ENCODE measurements around the gene SCRN3. TPM values are rescaled to one million over a fixed set of nuclear protein-coding genes. Genes with fewer than 3 reads are reported as not detected.
"Not testable (repeated sequence)": the region's sequence is repeated elsewhere in the genome, so short reads cannot be mapped to it uniquely, and the experiment has no call there.

The SCRN3 gene
- total RNA-seq, 1 donor from 2014 or later: 2.3 TPM

DNA sequence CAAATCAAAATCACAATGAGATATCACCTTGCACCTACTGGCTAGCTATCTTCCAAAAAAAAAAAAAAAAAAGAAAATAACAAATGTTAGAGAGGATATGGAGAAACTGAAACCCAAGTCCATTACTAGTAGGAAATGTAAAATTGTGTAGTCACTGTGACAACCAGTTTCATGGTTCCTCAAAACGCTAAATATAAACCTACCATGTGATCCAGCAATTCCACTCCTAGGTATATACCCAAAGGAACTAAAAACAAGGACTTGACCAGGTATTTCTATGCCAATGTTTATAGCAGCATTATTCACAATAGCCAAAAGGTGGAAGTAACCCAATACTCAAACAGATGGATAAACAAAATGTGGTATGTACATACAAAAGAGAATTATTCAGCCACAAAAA lies 11.7 kb upstream of the SCRN3 start:
- peaks cover 31 to 63% of the 10 kb centered on the region in 2 donors for H3K36me3 ChIP-seq
- H3K4me3 ChIP-seq: no peak overlapping the region
- TF ChIP-seq, protein P1, sequence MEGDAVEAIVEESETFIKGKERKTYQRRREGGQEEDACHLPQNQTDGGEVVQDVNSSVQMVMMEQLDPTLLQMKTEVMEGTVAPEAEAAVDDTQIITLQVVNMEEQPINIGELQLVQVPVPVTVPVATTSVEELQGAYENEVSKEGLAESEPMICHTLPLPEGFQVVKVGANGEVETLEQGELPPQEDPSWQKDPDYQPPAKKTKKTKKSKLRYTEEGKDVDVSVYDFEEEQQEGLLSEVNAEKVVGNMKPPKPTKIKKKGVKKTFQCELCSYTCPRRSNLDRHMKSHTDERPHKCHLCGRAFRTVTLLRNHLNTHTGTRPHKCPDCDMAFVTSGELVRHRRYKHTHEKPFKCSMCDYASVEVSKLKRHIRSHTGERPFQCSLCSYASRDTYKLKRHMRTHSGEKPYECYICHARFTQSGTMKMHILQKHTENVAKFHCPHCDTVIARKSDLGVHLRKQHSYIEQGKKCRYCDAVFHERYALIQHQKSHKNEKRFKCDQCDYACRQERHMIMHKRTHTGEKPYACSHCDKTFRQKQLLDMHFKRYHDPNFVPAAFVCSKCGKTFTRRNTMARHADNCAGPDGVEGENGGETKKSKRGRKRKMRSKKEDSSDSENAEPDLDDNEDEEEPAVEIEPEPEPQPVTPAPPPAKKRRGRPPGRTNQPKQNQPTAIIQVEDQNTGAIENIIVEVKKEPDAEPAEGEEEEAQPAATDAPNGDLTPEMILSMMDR (IDR thresholded peaks at IDR 0.05): no peak
- H3K27ac ChIP-seq: no peak overlapping the region
- intact Hi-C loops (cut with DNase I): no loop called here
- H3K27me3 ChIP-seq: no peaks in the 10 kb centered on the region
- no peaks in the 10 kb centered on the region for H3K9me3 ChIP-seq
- DNase-seq (ENCODE audit: low spot score in 2 of 2): no peak
- no peaks in the 10 kb centered on the region for H3K4me1 ChIP-seq

DNA sequence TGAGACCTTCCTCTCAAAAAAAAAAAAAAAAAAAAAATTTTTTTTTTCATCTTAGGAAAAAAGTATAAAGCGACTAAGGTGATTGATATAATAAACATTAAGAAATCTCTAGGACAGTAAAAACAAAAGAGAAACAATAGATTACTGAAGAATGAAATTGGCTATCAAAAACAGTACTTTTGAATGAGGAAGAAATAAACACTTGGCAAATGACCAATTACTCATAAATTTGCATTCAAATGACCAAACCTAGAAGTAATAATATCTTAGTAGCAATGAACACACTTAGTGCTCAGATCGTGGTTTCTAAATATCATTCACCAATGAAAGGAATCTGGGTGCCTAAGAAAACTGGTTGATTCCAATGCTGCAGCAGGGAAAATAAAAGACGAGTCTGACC lies 10.3 kb upstream of the SCRN3 start:
- intact Hi-C loops (cut with DNase I): no loop called here
- H3K4me3 ChIP-seq: no peak overlapping the region
- TF ChIP-seq, protein P1 (IDR thresholded peaks at IDR 0.05): no peak
- peaks cover 21 to 51% of the 10 kb centered on the region in 2 donors for H3K36me3 ChIP-seq
- no peaks in the 10 kb centered on the region for H3K27me3 ChIP-seq
- no peak overlapping the region for H3K27ac ChIP-seq
- no peaks in the 10 kb centered on the region for H3K9me3 ChIP-seq
- no peaks in the 10 kb centered on the region for H3K4me1 ChIP-seq
- no peak for DNase-seq (ENCODE audit: low spot score in 2 of 2)

DNA sequence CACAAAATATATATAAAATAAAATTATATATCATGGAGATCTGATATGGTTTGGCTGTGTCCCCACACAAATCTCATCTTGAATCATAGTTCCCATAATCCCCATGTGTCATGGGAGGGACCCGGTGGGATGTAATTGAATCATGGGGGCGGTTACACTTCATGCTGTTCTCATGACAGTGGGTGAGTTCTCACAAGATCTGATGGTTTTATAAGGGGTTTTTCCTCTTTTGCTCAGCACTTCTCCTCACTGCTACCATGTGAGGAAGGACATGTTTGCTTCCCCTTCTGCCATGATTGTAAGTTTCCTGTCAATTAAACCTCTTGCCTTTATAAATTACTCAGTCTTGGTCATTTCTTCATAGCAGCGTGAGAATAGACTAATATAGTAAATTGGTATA lies 6.8 kb upstream of the SCRN3 start:
- H3K27me3 ChIP-seq; intact Hi-C loops (cut with DNase I); H3K27ac ChIP-seq; H3K9me3 ChIP-seq; H3K4me3 ChIP-seq; DNase-seq (ENCODE audit: low spot score in 2 of 2); H3K4me1 ChIP-seq: not testable (repeated sequence)
- peaks cover 15 to 38% of the 10 kb centered on the region in 2 donors for H3K36me3 ChIP-seq

DNA sequence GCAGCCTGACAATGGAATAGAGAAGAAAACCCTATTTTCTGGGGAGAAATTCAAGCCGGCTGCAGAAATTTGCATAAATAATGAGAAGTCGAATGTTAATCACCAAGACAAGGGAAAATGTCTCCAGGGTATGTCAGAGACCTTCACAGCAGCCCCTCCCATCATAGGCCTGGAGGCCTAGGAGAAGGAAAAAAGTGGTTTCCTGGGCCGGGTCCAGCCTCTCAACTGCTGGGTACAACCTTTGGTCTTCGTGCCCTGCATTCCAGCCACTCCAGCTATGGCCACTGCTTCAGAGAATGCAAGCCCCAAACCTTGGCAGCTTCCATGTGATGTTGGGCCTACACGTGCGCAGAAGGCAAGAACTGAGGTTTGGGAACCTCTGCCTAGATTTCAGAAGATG lies 6.0 kb upstream of the SCRN3 start:
- Histone ChIP-seq H3K36me3 (peaks cover 15 to 30% of the 10 kb centered on the region in 2 donors), H3K27me3 (no peaks in the 10 kb centered on the region), H3K4me1 (peaks cover 5 to 12% of the 10 kb centered on the region in 2 donors), H3K27ac (no peak overlapping the region), H3K9me3 (no peaks in the 10 kb centered on the region), H3K4me3 (no peak overlapping the region)
- intact Hi-C loops (cut with DNase I): no loop called here
- no peak for DNase-seq (ENCODE audit: low spot score in 2 of 2)
- TF ChIP-seq, protein P1 (IDR thresholded peaks at IDR 0.05): no peak

DNA sequence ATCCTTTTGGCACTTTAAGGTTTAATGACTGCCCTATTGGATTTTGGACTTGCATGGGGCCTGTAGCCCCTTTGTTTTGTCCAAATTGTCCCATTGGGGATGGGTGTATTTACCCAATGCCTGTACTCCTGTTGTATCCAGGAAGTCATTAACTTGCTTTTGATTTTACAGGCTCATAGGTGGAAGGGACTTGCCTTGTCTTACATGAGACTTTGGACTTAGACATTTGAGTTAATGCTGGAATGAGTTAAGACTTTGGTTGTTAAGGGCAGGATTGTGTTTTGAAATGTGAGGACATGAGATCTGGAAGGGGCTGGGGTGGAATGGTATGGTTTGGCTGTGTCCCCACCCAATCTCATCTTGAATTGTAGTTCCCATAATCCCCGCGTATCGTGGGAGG lies 5.2 kb upstream of the SCRN3 start:
- H3K9me3 ChIP-seq; intact Hi-C loops (cut with DNase I); H3K27me3 ChIP-seq; DNase-seq (ENCODE audit: low spot score in 2 of 2); H3K4me3 ChIP-seq; H3K27ac ChIP-seq: not testable (repeated sequence)
- Histone ChIP-seq H3K4me1 (peaks cover 5 to 12% of the 10 kb centered on the region in 2 donors), H3K36me3 (peaks cover 15 to 24% of the 10 kb centered on the region in 2 donors)

DNA sequence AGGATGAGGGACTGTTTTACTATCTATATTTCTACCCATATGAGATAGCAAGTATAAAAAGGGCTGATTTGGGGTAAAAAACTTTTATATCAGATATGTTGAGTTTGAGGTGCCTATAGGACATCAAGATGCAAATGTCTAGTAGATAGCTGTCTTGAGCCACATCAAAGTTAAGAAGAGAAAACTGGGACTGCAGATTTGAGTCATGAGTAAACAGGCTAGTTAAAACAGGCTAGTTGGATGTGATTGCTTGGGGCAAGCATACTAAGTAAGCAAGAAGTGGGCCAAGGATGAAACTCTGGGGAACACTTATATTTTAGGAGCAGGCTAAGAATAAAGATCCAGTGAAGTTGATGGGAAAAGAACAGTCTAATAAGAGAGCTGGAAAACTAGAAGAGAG lies 2.8 kb upstream of the SCRN3 start:
- TF ChIP-seq, protein P1 (IDR thresholded peaks at IDR 0.05): no peak
- Histone ChIP-seq H3K4me3 (no peak overlapping the region), H3K9me3 (no peaks in the 10 kb centered on the region), H3K36me3 (peaks cover 3 to 6% of the 10 kb centered on the region in 2 donors), H3K4me1 (peaks cover 5 to 18% of the 10 kb centered on the region in 2 donors), H3K27ac (no peak overlapping the region), H3K27me3 (no peaks in the 10 kb centered on the region)
- DNase-seq (ENCODE audit: low spot score in 2 of 2): no peak
- intact Hi-C loops (cut with DNase I): no loop called here
